K562 (cell line): Measurements from ENCODE around the gene KIF19. TPM values are rescaled to one million over a fixed set of nuclear protein-coding genes. Genes with fewer than 3 reads are reported as not detected.

ENCODE experiments used
- ATAC-seq: fragments of 200-7000 bp; cut with Tn5 transposase; 3 replicates; pipeline ENCODE4 v1.9.1; 2020; ENCODE audit warnings: moderate library complexity
- BruUV-seq: library from RNA; stranded (reverse); fragments of 400-500 nt; replicated peaks from 2 replicates; lab custom pipeline; 2021; lab: Mats Ljungman, UMichigan
- CTCF ChIA-PET: fragments of 300-600 bp; formaldehyde crosslinking; extraction: SDS; loops from one replicate; lab custom pipeline; 2021; ENCODE audit warnings: low intra/inter-chr PET ratio; lab: Yijun Ruan, JAX
- POLR2A ChIA-PET: fragments of 300-600, 350-650 bp; sonication (Branson Sonifier 250); formaldehyde crosslinking; extraction: SDS; loops from one replicate; lab custom pipeline; 2021; ENCODE audit warnings: antibody characterized with exemption, inconsistent platforms; lab: Yijun Ruan, JAX
- DNase-seq, 4 experiments: peaks; one replicate each; pipeline versions ENCODE4 v3.0.0 to v3.0.0-alpha.2; 2011 to 2018; ENCODE audit warnings: low spot score in 3 of 4, mixed read lengths in 3 of 4; ENCODE audit errors: extremely low read depth in 1 of 4
- FAIRE-seq: peaks from 2 replicates; lab custom pipeline; 2011; peaks lifted over from hg19 to GRCh38; lab: Jason Lieb, UNC
- H2AFZ ChIP-seq: 2 replicates; pipeline ENCODE4 v1.6.0; 2011; ENCODE audit warnings: low read depth, low read length, control low read depth, inconsistent platforms
- H3K27ac ChIP-seq: fragments of 200-600 bp; 3 replicates; pipeline ENCODE4 v1.8.0; 2011; ENCODE audit warnings: low read depth, mild to moderate bottlenecking, control low read depth, inconsistent platforms, low read length, moderate library complexity, mixed read lengths; ENCODE audit errors: extremely low read depth
- H3K27me3 ChIP-seq, 2 experiments: fragments of 300-600 bp in 1 of 2; 2 replicates in 1 of 2; 3 replicates in 1 of 2; pipeline versions ENCODE4 v1.6.0 to v1.8.0; 2011; ENCODE audit warnings: inconsistent platforms in 2 of 2, low read length in 2 of 2, mild to moderate bottlenecking in 1 of 2, mixed read lengths in 1 of 2, moderate library complexity in 1 of 2; ENCODE audit not compliant: control insufficient read depth in 2 of 2, insufficient read depth in 2 of 2
- H3K36me3 ChIP-seq: fragments of 300-600 bp; 3 replicates; pipeline ENCODE4 v1.8.0; 2011; ENCODE audit warnings: mild to moderate bottlenecking, low read length, inconsistent platforms; ENCODE audit not compliant: control insufficient read depth, insufficient read depth
- H3K4me1 ChIP-seq, 2 experiments: fragments of 200-600 bp in 1 of 2; replicated peaks in 1 of 2; 2 replicates in 1 of 2; 3 replicates in 1 of 2; pipeline versions ENCODE4 v1.5.1 to v1.8.0; 2011; ENCODE audit warnings: inconsistent platforms in 2 of 2, low read length in 2 of 2, mild to moderate bottlenecking in 1 of 2, mixed read lengths in 1 of 2, moderate library complexity in 1 of 2; ENCODE audit not compliant: control insufficient read depth in 2 of 2, insufficient read depth in 2 of 2
- H3K4me2 ChIP-seq: 2 replicates; pipeline ENCODE4 v1.6.1; 2011; ENCODE audit warnings: low read length, control low read depth, inconsistent platforms, mixed read lengths; ENCODE audit not compliant: insufficient read depth
- H3K4me3 ChIP-seq: fragments of 200-600 bp; sonication (generic), shearing (Covaris generic); 2 replicates; pipeline ENCODE4 v1.5.1; 2016; ENCODE audit warnings: control low read depth, inconsistent platforms
- H3K79me2 ChIP-seq: fragments of 200-600 bp; 3 replicates; pipeline ENCODE4 v1.8.0; 2011; ENCODE audit warnings: low read length, inconsistent platforms; ENCODE audit not compliant: control insufficient read depth, insufficient read depth
- H3K9ac ChIP-seq, 2 experiments: 2 replicates each; pipeline versions ENCODE4 v1.6.0 to v1.6.1; 2011; ENCODE audit warnings: low read depth in 2 of 2, low read length in 2 of 2, control low read depth in 1 of 2, inconsistent platforms in 1 of 2, mild to moderate bottlenecking in 1 of 2, mixed read lengths in 1 of 2; ENCODE audit not compliant: insufficient read depth in 1 of 2
- H3K9me1 ChIP-seq: one replicate; pipeline ENCODE4 v1.6.0; 2011; ENCODE audit warnings: inconsistent platforms, mild to moderate bottlenecking, low read length, moderate library complexity; ENCODE audit not compliant: control insufficient read depth, insufficient read depth
- H3K9me3 ChIP-seq: replicated peaks from 2 replicates; pipeline ENCODE4 v1.5.1; 2011; ENCODE audit warnings: low read depth, low read length, inconsistent platforms; ENCODE audit not compliant: control insufficient read depth, insufficient read depth
- H4K20me1 ChIP-seq: replicated peaks from 2 replicates; pipeline ENCODE4 v1.6.1; 2011; ENCODE audit warnings: low read length, inconsistent platforms, mixed read lengths; ENCODE audit not compliant: control insufficient read depth, insufficient read depth
- DLX4 ChIP-seq: fragments of 250-450 bp; sonication (Bioruptor Pico); IDR thresholded peaks from 2 replicates; pipeline ENCODE4 v1.6.1; 2021; ENCODE audit warnings: mild to moderate bottlenecking
- HNRNPK ChIP-seq: fragments of 200-400 bp; formaldehyde crosslinking; IDR thresholded peaks from one replicate; pipeline ENCODE4 v1.6.1; 2018; ENCODE audit warnings: mild to moderate bottlenecking, low read depth, low read length; ENCODE audit not compliant: poor library complexity, severe bottlenecking
- MNT ChIP-seq, 2 experiments: fragments of 450-650 bp; conservative IDR thresholded peaks; 2 replicates each; pipeline ENCODE4 v1.6.1; 2017; ENCODE audit warnings: mild to moderate bottlenecking in 2 of 2, moderate library complexity in 2 of 2
- PRMT5 ChIP-seq: sonication (generic); formaldehyde crosslinking; IDR thresholded peaks from 2 replicates; pipeline ENCODE4 v1.5.0; 2020; ENCODE audit warnings: missing genetic modification reagents
- SREBF1 ChIP-seq: fragments of 150-350 bp; IDR thresholded peaks from 2 replicates; pipeline ENCODE4 v1.6.1; 2014; ENCODE audit warnings: antibody characterized with exemption, low read depth, low read length, borderline replicate concordance
- SRF ChIP-seq, 2 experiments: fragments of 250-450, 450-650 bp in 1 of 2; sonication (Bioruptor Pico) in 1 of 2; sonication (generic) in 1 of 2; formaldehyde crosslinking; IDR thresholded peaks; 2 replicates each; pipeline versions ENCODE4 v1.5.0 to v1.5.1; 2020 to 2022; ENCODE audit warnings: mild to moderate bottlenecking in 1 of 2, missing genetic modification reagents in 1 of 2
- ZBTB8A ChIP-seq: fragments of 450-650 bp; IDR thresholded peaks from 2 replicates; pipeline ENCODE4 v1.6.1; 2018; ENCODE audit warnings: mild to moderate bottlenecking, moderate library complexity; ENCODE audit not compliant: partially characterized antibody
- ZEB2 ChIP-seq: fragments of 450-650 bp; IDR thresholded peaks from 2 replicates; pipeline ENCODE4 v1.6.1; 2016
- ZNF280A ChIP-seq: fragments of 450-650 bp; IDR thresholded peaks from 2 replicates; pipeline ENCODE4 v1.6.1; 2018; ENCODE audit warnings: mild to moderate bottlenecking, low read depth; ENCODE audit not compliant: partially characterized antibody
- ZNF75A ChIP-seq: fragments of 450-650 bp; formaldehyde crosslinking; IDR thresholded peaks from 2 replicates; pipeline ENCODE4 v1.4.0; 2020; ENCODE audit warnings: mild to moderate bottlenecking
- WGBS: fragments of 100-300 bp; shearing (Covaris generic); methylation state at CpG from one replicate; pipeline ENCODE4 v1.1.6; 2016; ENCODE audit warnings: low coverage, mixed read lengths; ENCODE audit not compliant: insufficient coverage; ENCODE audit errors: missing lambda C conversion rate; 5-methylcytosine and 5-hydroxymethylcytosine counted together
- in situ Hi-C: fragments of 300-500 bp; cut with MboI; formaldehyde crosslinking; loops from 4 replicates; pipeline ENCODE4 v1.15.0; 2018; ENCODE audit warnings: inconsistent platforms, mixed read lengths
- intact Hi-C: fragments of 100-400 bp; cut with micrococcal nuclease; formaldehyde crosslinking; loops from 2 replicates; pipeline ENCODE4 v1.14.2; 2022
- polyA plus RNA-seq, 8 experiments: library from polyadenylated mRNA; depleted of rRNA in 4 of 8; stranded (reverse) in 5 of 8; unstranded in 3 of 8; fragments of >200 nt; fragmentation: Nextera tagmentation in 2 of 8; fragmentation: Illumina TruSeq in 1 of 8; extraction: Ambion mirVana in 2 of 8; extraction: Trizol in 1 of 8; gene quantifications; 2 replicates each; pipeline versions ENCODE4 v1.2.1 to v1.2.3, GENCODE V29; 2011 to 2014; ENCODE audit warnings: inconsistent platforms in 1 of 8, missing spikeins in 1 of 8
- total RNA-seq, 7 experiments: library from RNA; depleted of rRNA in 6 of 7; stranded (reverse); fragments of >200 nt in 6 of 7; fragmentation: Illumina TruSeq in 2 of 7; extraction: Trizol in 2 of 7; gene quantifications; 2 replicates each; pipeline versions ENCODE4 v1.2.1 to v1.2.3, GENCODE V29; 2011 to 2021; ENCODE audit warnings: low replicate concordance in 1 of 7
- TF ChIP-seq, protein P1 (sequence below): conservative IDR thresholded peaks from 2 replicates; pipeline ENCODE4 v1.6.1; 2011; ENCODE audit warnings: low read depth, mild to moderate bottlenecking, low read length; ENCODE audit not compliant: control insufficient read depth
- TF ChIP-seq, protein P2 (sequence below): fragments of 250-450 bp; sonication (Bioruptor Pico); IDR thresholded peaks from 2 replicates; pipeline ENCODE4 v1.5.1; 2021; ENCODE audit warnings: mild to moderate bottlenecking
- TF ChIP-seq, protein P3 (sequence below): fragments of 250-450 bp; sonication (Bioruptor Pico); IDR thresholded peaks from 2 replicates; pipeline ENCODE4 v1.5.0; 2022; ENCODE audit warnings: mild to moderate bottlenecking

The KIF19 gene
- total and polyA plus RNA-seq, 9 of the 15 experiments (the other 6 are each of a cell fraction or from before 2014, with no cell fraction given) = 0.10 TPM; not detected in 8

DNA sequence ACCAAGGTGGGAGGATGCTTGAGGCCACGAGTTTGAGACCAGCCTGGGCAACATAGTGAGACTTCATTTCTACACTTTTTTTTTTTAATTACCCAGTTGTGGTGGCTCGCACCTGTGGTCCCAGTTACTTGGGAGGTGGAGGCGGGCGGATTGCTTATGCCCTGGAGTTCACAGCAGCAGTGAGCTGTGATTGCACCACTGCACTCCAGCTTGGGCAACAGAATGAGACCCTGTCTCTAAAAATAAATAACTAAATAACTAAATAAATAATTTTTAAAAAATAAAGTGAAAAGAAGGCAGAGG lies 42.7 kb upstream of the KIF19 start:
- BruUV-seq = no TSS peak
- in situ Hi-C loops = loop anchor here (5.0 kb wide), 1 partner anchor 66 kb away; no protein-coding TSS in a partner anchor
- ATAC-seq (no peak), FAIRE-seq (no peak), DNase-seq (no peak)
- peaks cover 16 to 31% of the 10 kb centered on the region in 2 experiments for H3K4me1 ChIP-seq
- ChIA-PET POLR2A (interaction anchor here (1.1 to 1.9 kb wide), 2 partner anchors 12 to 14 kb away, joined by 4 to 5 read pairs; no protein-coding TSS in a partner anchor), CTCF (no interaction called here)
- no peaks in the 10 kb centered on the region for H3K9me1 ChIP-seq
- no peaks in the 10 kb centered on the region for H3K27me3 ChIP-seq
- H3K27ac ChIP-seq = no peak overlapping the region
- no peaks in the 10 kb centered on the region for H3K36me3 ChIP-seq
- 36% methylated on average over 4 of the region's 4 CpGs for WGBS
- H3K4me2 ChIP-seq = no peak overlapping the region
- no peaks in the 10 kb centered on the region for H3K79me2 ChIP-seq
- H2AFZ ChIP-seq = no peak overlapping the region
- no peak overlapping the region for H3K9ac ChIP-seq
- intact Hi-C loops = loop anchor here (5.0 kb wide), 1 partner anchor 71 kb away; the partner anchor contains the start of gene TTYH2
- H3K4me3 ChIP-seq = no peak overlapping the region
- H3K9me3 ChIP-seq = no peaks in the 10 kb centered on the region
- no peaks in the 10 kb centered on the region for H4K20me1 ChIP-seq
- no peak for TF ChIP-seq MNT (conservative IDR thresholded peaks at IDR 0.05)
- no peak for TF ChIP-seq ZNF75A (CRISPR knock-in tag)
- no peak for TF ChIP-seq ZEB2
- TF ChIP-seq SRF (CRISPR knock-in tag; IDR thresholded peaks at IDR 0.05) = no peak
- TF ChIP-seq, protein P1, sequence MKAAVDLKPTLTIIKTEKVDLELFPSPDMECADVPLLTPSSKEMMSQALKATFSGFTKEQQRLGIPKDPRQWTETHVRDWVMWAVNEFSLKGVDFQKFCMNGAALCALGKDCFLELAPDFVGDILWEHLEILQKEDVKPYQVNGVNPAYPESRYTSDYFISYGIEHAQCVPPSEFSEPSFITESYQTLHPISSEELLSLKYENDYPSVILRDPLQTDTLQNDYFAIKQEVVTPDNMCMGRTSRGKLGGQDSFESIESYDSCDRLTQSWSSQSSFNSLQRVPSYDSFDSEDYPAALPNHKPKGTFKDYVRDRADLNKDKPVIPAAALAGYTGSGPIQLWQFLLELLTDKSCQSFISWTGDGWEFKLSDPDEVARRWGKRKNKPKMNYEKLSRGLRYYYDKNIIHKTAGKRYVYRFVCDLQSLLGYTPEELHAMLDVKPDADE = no peak
- TF ChIP-seq ZBTB8A = no peak
- TF ChIP-seq, protein P2, sequence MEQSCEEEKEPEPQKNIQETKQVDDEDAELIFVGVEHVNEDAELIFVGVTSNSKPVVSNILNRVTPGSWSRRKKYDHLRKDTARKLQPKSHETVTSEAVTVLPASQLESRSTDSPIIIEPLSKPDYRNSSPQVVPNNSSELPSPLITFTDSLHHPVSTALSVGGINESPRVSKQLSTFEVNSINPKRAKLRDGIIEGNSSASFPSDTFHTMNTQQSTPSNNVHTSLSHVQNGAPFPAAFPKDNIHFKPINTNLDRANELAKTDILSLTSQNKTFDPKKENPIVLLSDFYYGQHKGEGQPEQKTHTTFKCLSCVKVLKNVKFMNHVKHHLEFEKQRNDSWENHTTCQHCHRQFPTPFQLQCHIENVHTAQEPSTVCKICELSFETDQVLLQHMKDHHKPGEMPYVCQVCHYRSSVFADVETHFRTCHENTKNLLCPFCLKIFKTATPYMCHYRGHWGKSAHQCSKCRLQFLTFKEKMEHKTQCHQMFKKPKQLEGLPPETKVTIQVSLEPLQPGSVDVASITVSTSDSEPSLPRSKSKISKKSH (CRISPR knock-in tag) = no peak
- TF ChIP-seq DLX4 (CRISPR knock-in tag) = no peak
- TF ChIP-seq, protein P3, sequence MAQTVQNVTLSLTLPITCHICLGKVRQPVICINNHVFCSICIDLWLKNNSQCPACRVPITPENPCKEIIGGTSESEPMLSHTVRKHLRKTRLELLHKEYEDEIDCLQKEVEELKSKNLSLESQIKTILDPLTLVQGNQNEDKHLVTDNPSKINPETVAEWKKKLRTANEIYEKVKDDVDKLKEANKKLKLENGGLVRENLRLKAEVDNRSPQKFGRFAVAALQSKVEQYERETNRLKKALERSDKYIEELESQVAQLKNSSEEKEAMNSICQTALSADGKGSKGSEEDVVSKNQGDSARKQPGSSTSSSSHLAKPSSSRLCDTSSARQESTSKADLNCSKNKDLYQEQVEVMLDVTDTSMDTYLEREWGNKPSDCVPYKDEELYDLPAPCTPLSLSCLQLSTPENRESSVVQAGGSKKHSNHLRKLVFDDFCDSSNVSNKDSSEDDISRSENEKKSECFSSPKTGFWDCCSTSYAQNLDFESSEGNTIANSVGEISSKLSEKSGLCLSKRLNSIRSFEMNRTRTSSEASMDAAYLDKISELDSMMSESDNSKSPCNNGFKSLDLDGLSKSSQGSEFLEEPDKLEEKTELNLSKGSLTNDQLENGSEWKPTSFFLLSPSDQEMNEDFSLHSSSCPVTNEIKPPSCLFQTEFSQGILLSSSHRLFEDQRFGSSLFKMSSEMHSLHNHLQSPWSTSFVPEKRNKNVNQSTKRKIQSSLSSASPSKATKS = no peak
- TF ChIP-seq HNRNPK = no peak
- TF ChIP-seq ZNF280A = no peak
- no peak for TF ChIP-seq SREBF1
- no peak for TF ChIP-seq PRMT5 (CRISPR knock-in tag)
